ENCODE data around the gene C6. TPM values are rescaled to one million over a fixed set of nuclear protein-coding genes. Genes with fewer than 3 reads are reported as not detected.

The C6 gene
- total and polyA plus RNA-seq, 12 donors, result 0.83 to 6.1 (median 1.8) TPM

DNA sequence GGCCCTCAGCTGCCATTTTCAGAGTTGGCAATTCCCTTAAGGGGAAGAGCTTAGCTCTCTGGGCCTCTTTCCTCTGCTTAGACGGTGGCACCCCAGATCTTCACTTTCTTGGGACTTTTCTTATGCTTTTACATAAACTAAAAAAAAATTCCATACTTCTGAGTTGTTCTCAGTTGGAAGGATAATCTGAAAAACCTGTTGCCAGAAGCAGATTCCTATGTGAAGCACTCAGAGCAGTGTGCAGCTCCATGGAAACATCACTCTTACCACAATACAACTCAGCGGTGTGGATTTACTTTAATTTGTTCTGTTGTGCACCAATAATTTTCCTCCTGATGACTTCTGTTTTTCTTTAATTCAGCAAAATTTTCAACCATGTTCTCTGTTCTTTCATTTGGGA lies 98.1 kb downstream of the C6 start:
- no peak for TF ChIP-seq POLR2A (IDR thresholded peaks at IDR 0.05)
- TF ChIP-seq, protein P1, sequence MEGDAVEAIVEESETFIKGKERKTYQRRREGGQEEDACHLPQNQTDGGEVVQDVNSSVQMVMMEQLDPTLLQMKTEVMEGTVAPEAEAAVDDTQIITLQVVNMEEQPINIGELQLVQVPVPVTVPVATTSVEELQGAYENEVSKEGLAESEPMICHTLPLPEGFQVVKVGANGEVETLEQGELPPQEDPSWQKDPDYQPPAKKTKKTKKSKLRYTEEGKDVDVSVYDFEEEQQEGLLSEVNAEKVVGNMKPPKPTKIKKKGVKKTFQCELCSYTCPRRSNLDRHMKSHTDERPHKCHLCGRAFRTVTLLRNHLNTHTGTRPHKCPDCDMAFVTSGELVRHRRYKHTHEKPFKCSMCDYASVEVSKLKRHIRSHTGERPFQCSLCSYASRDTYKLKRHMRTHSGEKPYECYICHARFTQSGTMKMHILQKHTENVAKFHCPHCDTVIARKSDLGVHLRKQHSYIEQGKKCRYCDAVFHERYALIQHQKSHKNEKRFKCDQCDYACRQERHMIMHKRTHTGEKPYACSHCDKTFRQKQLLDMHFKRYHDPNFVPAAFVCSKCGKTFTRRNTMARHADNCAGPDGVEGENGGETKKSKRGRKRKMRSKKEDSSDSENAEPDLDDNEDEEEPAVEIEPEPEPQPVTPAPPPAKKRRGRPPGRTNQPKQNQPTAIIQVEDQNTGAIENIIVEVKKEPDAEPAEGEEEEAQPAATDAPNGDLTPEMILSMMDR (IDR thresholded peaks at IDR 0.05), result no peak
- WGBS, 4 donors, result 77 to 93% (median 87%) methylated on average over 2 of the region's 2 CpGs
- Histone ChIP-seq H3K36me3 (replicated peaks in 1 of 2) (no peaks in the 10 kb centered on the region), H3K4me1 (replicated peaks in 1 of 2) (no peaks in the 10 kb centered on the region), H3K27ac (no peak overlapping the region), H3K9me3 (replicated peaks in 1 of 3) (no peaks in the 10 kb centered on the region), H3K4me3 (no peak overlapping the region), H3K27me3 (no peaks in the 10 kb centered on the region)
- no peak for DNase-seq
- intact Hi-C loops (cut with DNase I), result no loop called here

DNA sequence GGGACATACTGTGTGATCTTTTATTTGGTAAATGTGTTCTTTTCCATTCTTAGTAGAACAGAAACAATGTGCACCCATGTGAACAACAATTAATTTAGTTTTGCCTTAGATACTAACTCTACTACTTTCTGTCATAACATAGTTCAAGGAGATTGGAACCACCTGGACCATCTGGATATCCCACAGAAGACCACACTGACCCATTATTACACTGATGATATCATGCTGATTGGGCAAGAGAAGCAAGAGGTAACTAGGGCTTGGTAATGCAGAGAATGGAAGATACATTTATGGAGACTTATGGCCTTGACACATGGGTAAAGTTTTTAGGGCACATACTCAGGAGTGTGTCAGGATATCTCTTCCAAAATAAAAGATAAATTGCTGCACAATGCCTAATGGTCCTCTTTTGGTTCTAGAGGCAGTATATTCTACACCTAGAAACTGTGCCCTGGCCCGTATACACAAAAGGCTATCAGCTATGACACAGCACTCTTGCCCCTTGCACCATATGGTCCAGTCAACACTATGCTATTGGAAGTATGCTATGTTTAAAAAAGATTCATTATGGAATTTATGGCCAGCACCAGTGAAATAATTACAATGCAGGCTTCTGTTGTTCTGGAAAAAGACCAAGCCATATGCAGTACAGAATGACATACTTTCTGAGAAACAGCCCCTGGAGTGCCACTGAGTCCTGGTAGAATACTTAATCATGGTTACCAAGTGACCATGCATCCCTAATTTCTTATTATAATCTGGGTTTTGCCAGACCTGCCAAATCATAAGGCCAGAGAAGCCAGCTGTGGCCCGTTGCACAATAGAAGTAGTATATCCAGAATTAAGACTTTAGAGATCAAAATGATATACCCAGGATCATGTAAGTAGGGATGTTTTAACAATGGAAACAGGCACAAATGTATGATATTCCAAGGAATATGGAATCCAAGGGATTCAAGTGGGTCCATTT lies 100.6 kb downstream of the C6 start:
- Histone ChIP-seq H3K27me3 (no peaks in the 10 kb centered on the region), H3K4me3 (no peak overlapping the region), H3K9me3 (replicated peaks in 1 of 3) (no peaks in the 10 kb centered on the region), H3K36me3 (replicated peaks in 1 of 2) (no peaks in the 10 kb centered on the region), H3K27ac (no peak overlapping the region), H3K4me1 (replicated peaks in 1 of 2) (no peaks in the 10 kb centered on the region)
- TF ChIP-seq, protein P1 (IDR thresholded peaks at IDR 0.05), result no peak
- no peak for TF ChIP-seq POLR2A (IDR thresholded peaks at IDR 0.05)
- 76 to 86% (median 85%) methylated on average over 2 of the region's 2 CpGs for WGBS, 4 donors
- intact Hi-C loops (cut with DNase I), result no loop called here
- no peak for DNase-seq

DNA sequence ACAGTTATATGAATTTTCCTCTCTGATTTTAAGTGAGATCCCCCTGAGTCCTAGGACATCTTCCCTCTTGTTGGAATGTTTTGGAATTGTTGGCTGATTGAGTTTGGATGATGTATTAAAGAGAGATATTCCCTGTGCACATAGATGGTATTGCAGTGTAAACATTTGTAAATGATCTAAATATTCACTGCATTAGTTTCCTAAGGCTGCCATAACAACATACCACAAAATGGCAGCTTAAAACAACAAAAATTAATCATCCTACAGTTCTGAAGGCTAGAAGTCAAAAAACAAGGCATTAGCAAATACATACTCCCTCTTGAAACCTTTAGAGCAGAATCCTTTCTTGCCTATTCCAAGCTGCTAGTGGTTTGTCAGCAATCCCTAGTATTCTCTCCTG lies 104.1 kb downstream of the C6 start:
- H3K4me3 ChIP-seq, result no peak overlapping the region
- H3K36me3 ChIP-seq (replicated peaks in 1 of 2), result no peaks in the 10 kb centered on the region
- DNase-seq, result no peak
- no peaks in the 10 kb centered on the region for H3K9me3 ChIP-seq (replicated peaks in 1 of 3)
- no peak overlapping the region for H3K27ac ChIP-seq
- intact Hi-C loops (cut with DNase I), result no loop called here
- no peaks in the 10 kb centered on the region for H3K27me3 ChIP-seq
- TF ChIP-seq POLR2A (IDR thresholded peaks at IDR 0.05), result no peak
- TF ChIP-seq, protein P1 (IDR thresholded peaks at IDR 0.05), result no peak
- H3K4me1 ChIP-seq (replicated peaks in 1 of 2), result no peaks in the 10 kb centered on the region

DNA sequence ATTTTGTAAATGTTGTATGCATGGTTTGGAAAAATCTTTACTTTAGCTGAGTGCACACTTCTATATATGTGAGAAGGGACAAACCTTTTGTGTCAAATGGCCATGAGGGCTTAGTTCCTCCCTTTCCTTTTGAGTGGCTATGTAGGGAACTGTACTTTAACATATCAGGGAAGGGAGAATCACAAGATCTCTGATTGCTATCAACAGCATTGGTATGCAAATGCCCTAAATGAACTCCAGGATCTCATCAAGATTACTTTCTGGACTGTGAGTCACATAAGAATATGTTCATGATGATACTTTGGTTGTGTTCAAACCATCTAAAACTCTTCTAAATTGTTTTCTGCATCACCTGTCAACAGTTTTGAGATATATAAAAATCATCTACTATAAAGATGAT lies 111.0 kb downstream of the C6 start:
- no peak for TF ChIP-seq POLR2A (IDR thresholded peaks at IDR 0.05)
- TF ChIP-seq, protein P1 (IDR thresholded peaks at IDR 0.05), result no peak
- Histone ChIP-seq H3K27me3 (no peaks in the 10 kb centered on the region), H3K4me3 (no peak overlapping the region), H3K9me3 (replicated peaks in 1 of 3) (no peaks in the 10 kb centered on the region), H3K36me3 (replicated peaks in 1 of 2) (no peaks in the 10 kb centered on the region), H3K4me1 (replicated peaks in 1 of 2) (no peaks in the 10 kb centered on the region), H3K27ac (no peak overlapping the region)
- intact Hi-C loops (cut with DNase I), result no loop called here
- no peak for DNase-seq

Measured in adrenal gland (tissue), 12 donors.